GM04503 (cell line): ENCODE data around the gene ARHGEF16.

Source experiments
- DNase-seq: peaks from one replicate; pipeline ENCODE4 v3.0.0-alpha.2; 2012; ENCODE audit warnings: low read depth

The ARHGEF16 gene

GRCh38 chr1:3453891-3454810, at the start of gene ARHGEF16:
Gene ARHGEF16, plus strand, starts transcription at chr1:3454665. Its CDS starts 8,420 bp downstream, at chr1:3463085.
- no peak for DNase-seq

GRCh38 chr1:3404801-3405200, 49.7 kb upstream of the ARHGEF16 start:
- DNase-seq: no peak

- DNase-seq: no peak
These were observed 49.0 kb upstream of the ARHGEF16 start for GRCh38 chr1:3405491-3405890.

DNA sequence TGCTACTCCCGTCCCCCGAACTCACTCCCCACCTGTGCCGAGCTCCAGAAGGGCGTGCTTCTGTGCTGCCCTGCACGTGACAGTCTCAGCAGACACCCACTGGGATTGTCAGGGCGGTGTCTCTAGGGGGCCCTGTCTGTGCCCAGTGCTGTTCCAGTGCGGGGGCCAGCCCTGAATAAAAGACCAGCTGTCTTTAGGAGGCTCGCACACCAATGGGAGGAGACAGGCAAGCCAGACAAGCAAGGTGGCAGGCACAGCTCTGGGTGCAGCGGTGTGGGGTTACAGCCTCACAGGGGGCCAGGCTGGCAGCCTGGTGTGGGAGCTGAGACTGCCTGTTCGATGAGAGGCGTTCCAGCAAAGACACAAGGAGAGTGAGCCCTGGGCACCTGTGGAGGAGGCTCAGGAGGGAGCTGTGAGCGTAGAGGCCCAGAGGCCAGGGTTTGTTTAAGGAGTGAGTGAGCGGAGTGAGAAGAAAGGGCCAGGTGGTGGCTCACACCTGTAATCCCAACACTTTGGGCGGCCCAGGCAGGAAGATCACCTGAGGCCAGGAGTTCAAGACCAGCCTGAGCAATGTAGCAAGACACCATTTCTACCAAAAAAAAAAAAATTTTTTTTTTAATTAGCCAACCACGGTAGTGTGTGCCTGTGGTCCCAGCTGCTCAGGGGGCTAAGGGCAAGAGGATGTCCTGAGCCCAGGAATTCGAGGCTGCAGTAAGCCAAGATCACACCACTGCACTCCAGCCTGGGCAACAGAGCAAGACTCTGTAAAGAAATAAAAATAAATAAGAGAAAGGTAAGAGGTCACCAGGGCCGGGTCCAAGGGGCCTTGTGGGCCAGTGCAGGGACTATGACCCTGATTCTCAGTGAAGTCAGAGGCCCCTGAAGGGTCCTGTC, 48.2 kb upstream of the ARHGEF16 start:
- no peak for DNase-seq

DNA sequence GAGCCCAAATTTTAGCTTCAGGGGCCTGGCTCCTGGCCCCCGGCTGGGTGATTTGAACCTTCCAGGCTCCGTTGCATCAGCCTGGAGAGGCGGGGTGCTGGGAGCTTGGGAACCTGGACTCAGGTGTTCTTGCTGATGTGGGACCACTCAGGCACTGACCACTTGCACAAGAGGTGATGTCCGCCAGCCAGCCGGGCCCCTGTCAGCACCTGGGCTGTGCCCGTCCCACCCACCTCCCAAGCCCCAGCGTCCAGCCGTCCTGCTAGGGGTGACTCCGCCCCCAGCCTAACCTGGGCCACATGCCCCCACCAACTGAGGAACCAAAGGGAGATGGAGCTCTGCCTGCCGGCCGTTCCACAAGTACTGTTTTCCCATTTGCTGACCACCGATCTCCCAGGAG, 47.4 kb upstream of the ARHGEF16 start:
- DNase-seq: no peak

DNA sequence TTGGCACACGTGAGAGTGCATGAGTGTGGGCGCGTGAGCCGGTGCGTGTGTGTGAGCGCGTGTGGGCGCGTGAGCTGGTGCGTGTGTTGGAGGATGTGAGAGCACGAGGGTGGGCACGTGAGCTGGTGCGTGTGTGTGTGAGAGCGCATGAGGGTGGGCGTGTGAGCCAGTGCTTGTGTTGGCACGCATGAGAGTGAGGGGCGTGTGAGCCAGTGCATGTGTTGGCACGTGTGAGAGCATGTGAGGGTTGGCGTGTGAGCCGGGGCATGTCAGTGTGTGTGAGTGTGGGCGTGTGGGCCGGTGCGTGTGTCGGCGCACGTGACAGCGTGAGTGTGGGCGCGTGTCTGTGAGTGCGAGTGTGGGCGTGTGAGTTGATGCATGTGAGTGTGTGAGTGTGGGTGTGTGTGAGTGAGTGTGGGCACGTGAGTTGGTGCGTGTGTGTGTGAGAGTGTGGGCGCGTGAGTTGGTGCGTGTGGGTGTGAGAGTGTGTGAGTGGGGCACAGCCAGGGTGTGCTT, 45.7 kb upstream of the ARHGEF16 start:
- no peak for DNase-seq

- DNase-seq: no peak
These were observed 44.9 kb upstream of the ARHGEF16 start for GRCh38 chr1:3409366-3410141.

DNA sequence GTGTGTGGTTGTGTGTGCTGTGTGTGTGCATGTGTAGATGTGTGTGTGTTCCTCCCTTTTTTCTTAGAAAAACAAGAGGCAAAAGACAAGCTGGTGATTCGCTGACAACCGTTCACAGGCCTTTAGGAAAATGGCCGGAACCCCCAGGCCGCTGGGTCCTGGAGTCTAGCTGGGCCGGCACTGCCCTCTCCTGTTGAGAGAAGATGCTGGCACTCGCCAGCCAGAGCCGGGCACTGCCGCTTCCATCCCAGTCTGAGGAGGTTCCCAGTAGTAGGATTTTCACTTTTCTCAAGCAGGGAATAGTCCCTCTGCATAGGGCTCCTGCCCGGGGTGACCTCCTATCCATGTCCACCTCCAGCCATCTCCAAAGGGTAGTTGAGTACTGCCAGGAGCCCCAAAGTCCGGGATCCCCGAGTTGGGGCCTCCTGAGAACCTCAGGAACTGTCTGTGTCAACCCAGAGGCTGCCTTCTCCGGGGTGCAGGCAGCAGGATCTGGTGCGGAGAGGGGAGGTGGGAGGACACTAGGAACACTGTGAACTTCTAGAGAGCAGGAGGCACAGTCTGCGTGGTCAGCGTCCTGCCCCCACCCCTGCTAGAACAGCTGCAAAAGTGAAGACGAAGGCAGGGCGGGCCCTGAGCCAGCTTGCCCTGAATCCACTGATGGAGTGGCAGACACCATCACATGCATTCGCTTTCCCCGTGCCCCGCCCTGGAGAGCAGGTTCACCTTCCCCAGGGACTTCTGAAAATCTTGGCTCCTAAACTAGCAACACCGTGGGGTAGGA, 44.1 kb upstream of the ARHGEF16 start:
- no peak for DNase-seq

DNA sequence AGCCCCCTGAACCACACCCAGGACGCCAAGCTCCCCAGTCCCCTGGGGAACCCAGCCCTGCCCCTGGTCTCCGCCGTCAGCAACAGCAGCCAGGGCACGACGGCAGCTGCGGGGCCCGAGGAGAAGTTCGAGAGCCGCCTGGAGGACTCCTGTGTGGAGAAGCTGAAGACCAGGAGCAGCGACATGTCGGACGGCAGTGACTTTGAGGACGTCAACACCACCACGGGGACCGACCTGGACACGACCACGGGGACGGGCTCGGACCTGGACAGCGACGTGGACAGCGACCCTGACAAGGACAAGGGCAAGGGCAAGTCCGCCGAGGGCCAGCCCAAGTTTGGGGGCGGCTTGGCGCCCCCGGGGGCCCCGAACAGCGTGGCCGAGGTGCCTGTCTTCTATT, 42.7 kb upstream of the ARHGEF16 start:
- no peak for DNase-seq

GRCh38 chr1:3412376-3412775, 42.1 kb upstream of the ARHGEF16 start:
- no peak for DNase-seq

- no peak for DNase-seq
These were observed 40.3 kb upstream of the ARHGEF16 start for GRCh38 chr1:3413975-3414710.

DNA sequence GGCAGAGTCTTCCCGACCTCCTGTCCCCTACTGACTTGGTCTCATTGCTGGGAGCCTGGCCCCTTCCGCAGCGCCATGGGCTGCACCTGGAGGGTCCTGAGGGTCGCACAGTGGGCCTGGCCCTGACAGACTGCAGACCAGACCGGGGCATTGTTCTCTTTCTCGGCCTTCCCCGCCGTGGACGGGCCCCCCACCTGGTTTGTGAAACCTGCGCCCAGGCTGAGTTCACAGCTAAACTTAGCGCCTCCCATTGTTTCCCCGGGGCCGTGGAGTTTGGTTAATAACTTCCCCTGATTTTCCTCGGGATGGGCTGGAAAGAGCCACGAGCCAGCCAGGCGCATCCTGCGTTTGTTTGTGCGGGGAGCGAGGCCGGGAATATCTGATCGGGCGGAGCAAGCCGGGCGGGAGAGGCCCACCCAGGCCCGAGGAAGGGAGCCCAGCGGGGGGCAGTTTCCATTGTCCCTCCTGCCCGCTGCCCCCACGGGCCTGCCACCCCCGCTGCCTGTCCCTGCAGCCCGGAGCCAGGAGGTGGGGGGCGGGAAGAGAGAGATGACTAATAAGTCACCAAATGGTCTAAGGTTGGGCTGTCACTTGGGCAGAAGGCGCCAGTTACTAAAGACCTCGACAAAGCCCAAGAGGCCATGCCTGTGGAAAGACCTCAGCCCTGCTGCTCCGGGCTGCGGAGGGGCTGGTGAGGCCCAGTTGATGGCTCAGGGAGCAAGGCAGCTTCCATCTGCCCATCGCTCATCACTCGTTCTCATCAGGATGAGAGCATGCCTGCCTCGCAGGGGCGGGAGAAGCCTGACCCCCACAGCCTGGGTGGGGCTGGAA, 39.0 kb upstream of the ARHGEF16 start:
- DNase-seq: no peak

GRCh38 chr1:3417082-3417739, 37.3 kb upstream of the ARHGEF16 start:
- DNase-seq: no peak

DNA sequence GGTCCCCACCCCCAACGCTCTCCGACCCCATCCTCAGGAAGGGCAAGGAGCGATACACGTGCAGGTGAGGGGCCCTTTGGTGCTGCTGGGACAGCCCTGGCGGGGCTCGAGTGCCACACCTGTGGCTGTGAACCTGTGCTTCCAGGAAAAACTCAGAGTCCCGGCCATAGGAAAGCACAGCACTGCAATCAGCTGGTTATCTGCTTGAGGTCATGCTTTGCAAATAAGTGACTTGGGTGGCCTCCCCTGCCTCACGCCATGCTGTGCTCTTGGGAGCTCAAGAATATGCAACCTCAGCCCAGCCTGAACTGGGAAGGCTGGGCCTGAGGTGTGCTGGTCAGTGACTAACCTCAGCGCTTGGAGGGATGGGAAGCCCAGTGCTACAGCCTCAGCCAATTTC, 36.5 kb upstream of the ARHGEF16 start:
- DNase-seq: no peak

DNA sequence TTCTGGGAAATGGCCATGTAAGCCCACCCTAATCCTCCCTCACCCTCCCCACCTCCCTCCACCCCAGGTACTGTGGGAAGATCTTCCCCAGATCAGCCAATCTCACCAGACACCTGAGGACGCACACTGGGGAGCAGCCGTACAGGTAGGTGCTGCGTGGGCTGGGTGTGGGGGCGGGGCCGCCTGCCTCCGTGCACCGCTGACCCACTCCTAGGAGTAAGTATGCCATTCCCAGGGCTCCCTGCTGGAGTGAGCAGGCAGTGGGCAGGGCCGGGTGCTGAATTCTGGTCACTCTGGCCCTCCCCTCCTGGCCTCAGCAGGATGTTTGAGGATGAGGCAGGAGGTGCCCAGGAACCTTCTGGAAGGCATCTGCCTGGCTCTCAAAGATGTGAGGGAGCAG, 35.9 kb upstream of the ARHGEF16 start:
- no peak for DNase-seq

- DNase-seq: no peak
These were observed 34.9 kb upstream of the ARHGEF16 start for GRCh38 chr1:3419415-3420204.

- no peak for DNase-seq
These were observed 34.1 kb upstream of the ARHGEF16 start for GRCh38 chr1:3420218-3420951.
